SIG-M5 treated with dmso at 0.1 percent for 504 hours (cell line): Measurements from ENCODE around the gene PLEKHN1.

Source experiments
- DNase-seq: peaks from one replicate; lab custom pipeline; 2025; ENCODE audit not compliant: unreplicated experiment; lab: John Stamatoyannopoulos, UW

Gene PLEKHN1

GRCh38 chr1:1023700-1024099 lies 57.4 kb downstream of the PLEKHN1 start:
- DNase-seq = no peak

DNA sequence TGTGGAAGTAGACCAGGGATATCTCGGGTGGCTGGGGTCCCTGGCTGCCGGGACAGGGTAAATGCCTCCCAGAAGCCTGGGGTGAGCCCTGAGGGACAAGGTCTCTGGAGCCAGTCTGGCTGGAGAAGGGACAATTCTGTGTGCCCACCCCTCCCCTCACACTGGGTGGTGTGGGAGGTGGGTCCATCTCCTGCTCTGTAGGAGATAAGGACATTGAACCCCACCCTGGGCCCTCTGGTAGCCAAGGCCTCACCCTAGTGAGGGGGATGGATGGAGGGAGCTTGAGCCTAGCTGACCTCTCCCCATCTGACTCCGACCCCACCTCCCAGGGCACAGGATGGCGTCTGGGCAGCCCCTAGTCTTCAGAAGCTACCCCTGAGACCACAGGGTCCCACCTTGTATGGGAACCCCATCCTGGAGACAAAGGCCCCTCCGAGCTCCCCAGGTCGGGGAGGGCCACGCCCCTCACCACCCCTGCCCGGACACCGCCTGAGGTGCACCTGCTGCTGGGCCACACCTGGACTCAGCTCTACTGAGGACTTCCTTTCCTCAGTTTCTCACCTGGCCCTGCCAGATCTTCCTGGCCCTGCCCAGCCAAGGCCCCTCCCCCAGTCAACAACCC lies 58.0 kb downstream of the PLEKHN1 start:
- DNase-seq = no peak

DNA sequence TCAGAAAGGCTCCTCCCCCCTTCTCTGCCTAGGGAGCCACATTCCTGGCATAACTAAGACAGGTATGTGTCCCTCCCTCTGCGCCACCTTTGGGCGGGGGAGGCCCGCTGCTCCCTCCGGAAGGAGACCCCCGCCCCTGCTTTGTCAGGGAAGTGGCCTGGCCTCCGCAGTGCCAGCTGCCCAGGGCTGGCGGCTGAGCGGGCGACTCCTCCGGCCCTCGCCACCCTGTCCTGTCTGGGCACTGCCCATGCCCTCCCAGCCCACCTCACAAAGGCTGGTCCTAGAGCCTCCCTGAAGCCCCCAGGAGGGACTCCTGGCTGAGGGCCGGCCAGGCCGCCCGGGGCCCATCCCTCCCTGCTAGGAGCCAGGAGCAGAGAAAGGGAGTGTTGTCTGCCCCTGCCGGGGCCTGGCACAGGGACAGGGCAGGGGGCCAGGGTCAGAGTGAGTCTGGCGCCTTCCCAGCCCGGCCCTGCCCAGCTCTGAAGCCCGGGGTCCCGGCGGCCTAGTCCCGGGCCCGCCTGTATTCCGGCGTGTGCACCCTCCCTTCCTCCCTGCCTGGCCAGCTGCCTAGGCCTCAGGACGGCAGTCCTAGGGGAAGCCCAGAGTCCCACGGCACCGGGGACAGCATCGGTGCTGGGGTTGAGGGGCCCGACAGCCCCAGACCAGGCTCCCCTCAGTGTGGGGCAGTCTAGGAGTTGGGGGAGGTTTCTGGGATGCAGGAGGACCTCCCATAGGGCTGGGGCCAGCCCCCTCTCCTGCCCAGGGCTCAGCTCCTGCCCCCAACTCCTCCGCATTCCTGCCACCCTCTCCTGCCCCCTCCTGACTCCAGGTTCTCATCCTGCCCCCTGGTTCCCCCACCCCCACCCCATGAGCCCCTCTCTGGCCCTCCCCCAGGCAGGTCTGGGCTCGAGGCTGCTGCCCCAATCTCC lies 58.8 kb downstream of the PLEKHN1 start:
- no peak for DNase-seq
